GM18951 (cell line): Measurements from ENCODE around the gene SHISA3.

ENCODE experiments used
- POLR2A ChIP-seq: IDR thresholded peaks from 4 replicates; pipeline ENCODE4 v1.6.1; 2011; ENCODE audit warnings: mild to moderate bottlenecking; ENCODE audit not compliant: insufficient read length, insufficient read depth; ENCODE audit errors: extremely low read depth
- in situ Hi-C: fragments of 300-500 bp; cut with MboI; formaldehyde crosslinking; loops from one replicate; pipeline ENCODE4 v1.12.0; 2022; ENCODE audit warnings: low sequenced_read_pairs, mixed read lengths, inconsistent platforms; ENCODE audit not compliant: unreplicated experiment

SHISA3 gene

DNA sequence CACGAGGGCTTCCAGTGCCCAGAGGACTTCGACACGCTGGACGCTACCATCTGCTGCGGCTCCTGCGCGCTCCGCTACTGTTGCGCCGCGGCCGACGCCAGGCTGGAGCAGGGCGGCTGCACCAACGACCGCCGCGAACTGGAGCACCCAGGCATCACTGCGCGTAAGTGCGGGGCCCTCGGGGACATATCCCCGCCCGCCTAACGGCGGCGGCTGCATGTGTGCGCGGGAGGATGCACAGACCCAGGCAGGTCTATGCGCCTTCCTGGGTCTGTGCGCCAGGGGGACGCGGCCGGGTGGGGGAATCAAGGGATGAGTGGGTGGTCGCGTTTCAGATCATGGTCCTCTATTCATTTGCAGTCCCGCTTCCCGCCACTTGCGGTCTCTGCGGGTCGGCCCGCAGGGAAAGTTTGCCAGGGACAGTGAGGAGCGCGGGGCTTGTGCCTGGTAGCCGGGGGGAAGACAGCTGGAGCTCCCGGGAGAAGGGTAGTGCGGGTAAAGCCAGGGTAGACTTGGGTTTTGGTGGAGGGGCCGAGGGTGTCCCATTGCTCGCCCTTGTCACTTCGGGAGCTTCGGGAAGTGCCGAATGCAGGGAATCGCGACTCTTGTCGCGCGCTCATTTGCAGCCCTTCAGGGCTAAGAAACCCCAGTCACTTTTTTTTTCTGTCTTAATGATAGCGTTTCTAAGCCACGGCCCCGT lies 1.0 kb downstream of the SHISA3 start:
- TF ChIP-seq POLR2A, result no peak

DNA sequence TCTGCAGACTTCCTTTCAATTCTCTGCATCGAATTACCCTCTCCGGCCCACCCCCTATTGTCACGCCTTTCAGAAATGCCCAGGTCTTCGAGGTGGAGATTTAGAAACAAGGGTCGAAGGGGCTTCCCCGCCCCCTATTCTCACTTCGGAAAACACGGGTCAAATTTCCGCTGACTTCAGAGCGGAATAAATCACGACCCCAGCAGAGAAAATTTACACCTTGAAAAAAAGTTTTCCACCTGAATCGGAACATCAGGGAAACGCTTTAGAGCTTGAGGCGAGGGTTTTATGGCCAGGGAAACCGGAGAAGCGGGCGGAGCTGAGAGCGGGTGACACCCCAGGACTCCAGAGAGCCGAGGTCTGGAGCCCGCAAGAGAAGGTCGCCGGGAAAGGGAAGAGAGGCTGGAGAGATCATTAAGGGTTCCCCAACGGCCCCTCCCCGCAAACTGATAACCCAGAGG lies 1.6 kb downstream of the SHISA3 start:
- TF ChIP-seq POLR2A, result no peak
- in situ Hi-C loops, result loop anchor here (25.0 kb wide), 1 partner anchor 463 kb away; no protein-coding TSS in a partner anchor

More for the DNA sequence above, 1.0 kb downstream of the SHISA3 start:
- in situ Hi-C loops, result loop anchor here (25.0 kb wide), 1 partner anchor 464 kb away; no protein-coding TSS in a partner anchor

DNA sequence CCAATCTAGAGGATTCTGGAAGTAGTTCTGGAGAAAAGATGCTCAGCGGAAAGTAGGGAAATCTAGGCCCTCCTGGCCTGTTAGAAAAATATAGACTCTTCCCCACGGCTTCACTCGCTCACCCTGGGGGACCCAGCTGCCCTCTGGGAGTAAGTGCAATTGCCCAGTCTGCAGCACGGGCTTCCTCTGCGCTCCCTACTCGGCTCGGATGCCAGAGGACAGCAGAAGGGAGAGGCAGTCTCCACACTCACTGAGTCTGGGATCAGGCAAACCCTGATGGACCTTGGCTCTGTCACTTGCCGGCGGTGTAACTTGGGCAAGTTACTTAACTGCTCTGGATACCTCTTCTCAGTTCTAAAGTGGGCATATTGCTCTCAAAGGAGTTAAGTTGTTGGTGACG lies 2.1 kb downstream of the SHISA3 start:
- no peak for TF ChIP-seq POLR2A
- in situ Hi-C loops, result loop anchor here (25.0 kb wide), 1 partner anchor 463 kb away; no protein-coding TSS in a partner anchor

DNA sequence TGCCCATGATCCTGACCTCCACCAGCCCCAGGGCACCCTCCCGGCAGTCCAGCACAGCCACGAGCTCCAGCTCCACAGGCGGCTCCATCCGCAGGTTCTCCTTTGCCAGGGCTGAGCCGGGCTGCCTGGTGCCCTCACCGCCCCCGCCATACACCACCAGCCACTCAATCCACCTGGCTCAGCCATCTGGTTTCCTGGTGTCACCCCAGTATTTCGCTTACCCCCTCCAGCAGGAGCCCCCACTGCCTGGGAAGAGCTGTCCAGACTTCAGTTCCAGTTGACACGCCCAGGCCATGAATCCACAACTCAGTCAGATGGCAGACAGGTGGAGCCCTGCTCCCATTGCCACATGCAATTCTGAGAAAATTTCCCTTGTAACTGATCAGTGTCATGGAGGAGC lies 3.9 kb downstream of the SHISA3 start:
- in situ Hi-C loops, result no loop called here
- no peak for TF ChIP-seq POLR2A

DNA sequence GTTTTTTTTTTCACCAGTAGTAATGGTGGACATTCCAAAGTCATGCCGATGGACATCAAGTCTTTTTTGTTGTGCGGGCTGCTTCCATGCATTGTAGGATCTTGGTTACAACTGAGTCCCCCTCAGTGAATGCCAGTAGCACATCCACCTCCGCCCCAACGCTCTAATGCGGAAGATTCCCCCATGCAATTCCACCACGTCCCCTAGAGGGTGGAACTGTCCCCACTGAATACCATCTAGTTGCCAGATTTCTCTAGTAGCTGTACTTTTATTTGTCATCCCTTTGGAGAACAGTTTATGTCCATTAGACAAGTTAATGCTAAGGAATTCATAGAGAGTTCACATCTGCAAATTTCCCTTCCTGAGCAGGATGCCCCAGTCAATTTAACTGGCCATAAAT lies 6.7 kb downstream of the SHISA3 start:
- TF ChIP-seq POLR2A, result no peak
- in situ Hi-C loops, result no loop called here

DNA sequence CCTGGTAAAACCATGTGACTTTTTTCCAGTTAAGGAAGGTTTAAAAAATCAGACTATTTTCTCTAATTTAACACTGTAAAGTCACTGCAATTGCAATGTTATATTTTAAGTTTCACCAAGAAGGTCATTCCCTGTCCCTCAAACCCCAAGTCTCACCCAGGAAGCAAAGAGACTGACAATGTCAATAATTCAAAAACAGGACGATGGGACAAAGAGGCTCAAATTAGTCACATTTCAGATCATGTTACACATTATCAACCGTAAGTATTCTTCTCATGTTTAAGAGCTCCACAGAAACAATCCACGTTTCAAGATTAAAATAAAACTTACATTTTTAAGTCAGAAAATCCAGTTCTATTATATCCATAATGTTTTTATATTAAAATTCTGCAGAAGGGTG lies 13.2 kb downstream of the SHISA3 start:
- TF ChIP-seq POLR2A, result no peak
- in situ Hi-C loops, result no loop called here

DNA sequence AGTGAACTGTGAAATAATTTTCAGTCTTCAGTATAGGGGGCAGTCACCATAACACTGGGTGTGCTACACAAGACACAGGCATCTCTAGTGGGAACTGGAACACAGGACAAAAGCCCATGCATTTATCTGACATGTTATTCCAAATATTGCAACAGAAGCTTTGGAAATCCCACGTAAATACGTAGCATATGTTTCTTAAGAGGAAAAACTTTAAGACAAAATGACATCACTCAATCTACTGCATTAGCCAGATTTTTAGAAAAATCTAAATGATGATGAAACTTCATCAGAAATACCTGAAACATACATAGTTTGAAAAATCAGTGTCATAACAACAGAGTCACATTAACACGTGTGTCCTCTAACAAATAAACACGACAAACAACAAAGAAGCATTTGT lies 14.5 kb downstream of the SHISA3 start:
- in situ Hi-C loops, result no loop called here
- TF ChIP-seq POLR2A, result no peak

DNA sequence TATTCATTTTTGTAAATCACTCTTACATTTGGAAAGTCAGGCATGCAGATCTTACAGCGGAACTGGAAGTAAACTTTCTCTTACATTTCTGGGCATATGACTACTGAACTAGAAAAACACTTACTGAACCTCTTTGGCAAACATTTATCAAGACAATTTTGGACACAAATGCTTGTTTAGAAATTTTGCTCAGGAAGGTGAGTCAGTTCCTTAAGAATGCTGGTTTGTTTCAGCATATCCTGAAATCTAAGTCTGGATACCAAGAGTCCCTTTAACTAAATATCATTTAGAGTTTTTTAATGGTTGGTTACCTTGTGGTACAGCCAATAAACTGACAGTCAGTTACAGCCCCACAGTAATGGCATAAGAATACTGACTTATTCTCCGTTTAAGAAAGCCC lies 15.0 kb downstream of the SHISA3 start:
- no peak for TF ChIP-seq POLR2A
- in situ Hi-C loops, result no loop called here

DNA sequence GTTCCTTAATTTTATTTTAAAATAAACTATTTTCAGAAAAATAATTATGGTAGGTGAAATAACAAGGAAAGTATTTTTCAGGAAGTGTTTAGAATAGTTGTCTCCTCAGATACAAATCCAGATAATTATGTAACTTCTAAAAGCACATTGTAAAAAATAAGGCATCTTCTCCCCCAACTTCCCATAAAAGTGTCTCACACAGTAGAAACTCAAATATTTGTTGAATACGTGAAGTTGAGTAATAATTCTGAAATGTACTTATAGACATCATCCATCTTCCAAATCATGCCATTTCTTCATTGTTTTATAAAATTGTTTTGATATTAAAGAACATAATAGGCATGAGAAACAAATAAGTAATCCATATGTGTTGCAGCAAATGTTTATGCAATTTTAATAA lies 18.0 kb downstream of the SHISA3 start:
- in situ Hi-C loops, result no loop called here
- TF ChIP-seq POLR2A, result no peak

DNA sequence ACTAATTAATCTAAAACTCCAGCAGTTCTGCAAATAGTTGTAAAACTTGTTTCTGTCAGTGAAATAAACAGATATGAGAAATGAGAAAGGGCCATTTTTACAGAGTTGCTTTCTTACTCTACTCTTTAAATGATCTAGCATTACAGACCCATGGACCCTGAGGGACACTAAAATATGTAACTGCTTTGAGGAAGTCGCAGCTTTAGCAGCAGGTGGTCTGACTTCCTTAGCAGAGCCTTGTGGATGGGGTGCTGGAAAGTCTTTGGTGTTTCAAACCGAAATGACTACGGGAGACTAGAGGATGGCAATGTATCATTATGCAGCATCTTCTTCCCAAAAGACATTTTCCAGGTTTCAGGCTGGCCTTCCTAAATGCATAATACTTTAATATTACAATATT lies 18.7 kb downstream of the SHISA3 start:
- no peak for TF ChIP-seq POLR2A
- in situ Hi-C loops, result no loop called here

DNA sequence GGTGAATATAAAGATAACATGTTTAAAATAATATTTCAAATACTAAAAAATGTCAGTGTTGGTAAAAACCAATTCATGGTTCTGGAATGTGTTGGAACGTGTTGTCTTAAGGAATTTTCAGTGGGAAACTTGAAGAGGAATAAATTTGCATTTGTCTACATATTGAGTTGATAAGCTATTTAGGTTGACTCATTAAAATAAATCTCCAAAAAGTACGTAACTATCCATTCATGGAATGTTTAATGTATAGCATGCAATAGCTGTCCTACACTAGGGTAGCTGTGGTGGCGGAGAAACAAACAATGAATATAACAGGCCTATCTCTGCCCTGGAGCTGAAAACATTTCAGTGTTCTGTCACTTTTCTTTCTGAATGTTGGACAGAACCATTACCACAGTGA lies 20.3 kb downstream of the SHISA3 start:
- in situ Hi-C loops, result no loop called here
- TF ChIP-seq POLR2A, result no peak

DNA sequence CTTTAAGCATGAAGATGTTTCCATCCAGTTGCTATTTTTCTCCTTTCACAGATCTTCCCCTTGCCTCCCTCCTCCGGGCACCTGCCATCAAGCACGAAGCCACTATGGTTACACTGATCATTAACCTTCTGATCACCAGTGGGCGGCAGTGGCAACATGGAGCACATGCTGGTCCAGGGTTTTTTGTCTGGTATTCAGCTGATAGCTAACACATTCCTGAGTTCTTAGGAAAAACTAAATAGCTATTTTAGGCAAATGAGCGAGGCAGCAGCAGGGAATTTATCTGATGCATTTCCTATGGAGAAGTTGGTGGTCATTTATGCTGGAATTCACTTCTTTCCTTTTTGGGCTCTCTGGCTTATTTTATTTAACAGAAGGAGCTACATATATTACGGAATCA lies 22.9 kb downstream of the SHISA3 start:
- no peak for TF ChIP-seq POLR2A
- in situ Hi-C loops, result no loop called here

DNA sequence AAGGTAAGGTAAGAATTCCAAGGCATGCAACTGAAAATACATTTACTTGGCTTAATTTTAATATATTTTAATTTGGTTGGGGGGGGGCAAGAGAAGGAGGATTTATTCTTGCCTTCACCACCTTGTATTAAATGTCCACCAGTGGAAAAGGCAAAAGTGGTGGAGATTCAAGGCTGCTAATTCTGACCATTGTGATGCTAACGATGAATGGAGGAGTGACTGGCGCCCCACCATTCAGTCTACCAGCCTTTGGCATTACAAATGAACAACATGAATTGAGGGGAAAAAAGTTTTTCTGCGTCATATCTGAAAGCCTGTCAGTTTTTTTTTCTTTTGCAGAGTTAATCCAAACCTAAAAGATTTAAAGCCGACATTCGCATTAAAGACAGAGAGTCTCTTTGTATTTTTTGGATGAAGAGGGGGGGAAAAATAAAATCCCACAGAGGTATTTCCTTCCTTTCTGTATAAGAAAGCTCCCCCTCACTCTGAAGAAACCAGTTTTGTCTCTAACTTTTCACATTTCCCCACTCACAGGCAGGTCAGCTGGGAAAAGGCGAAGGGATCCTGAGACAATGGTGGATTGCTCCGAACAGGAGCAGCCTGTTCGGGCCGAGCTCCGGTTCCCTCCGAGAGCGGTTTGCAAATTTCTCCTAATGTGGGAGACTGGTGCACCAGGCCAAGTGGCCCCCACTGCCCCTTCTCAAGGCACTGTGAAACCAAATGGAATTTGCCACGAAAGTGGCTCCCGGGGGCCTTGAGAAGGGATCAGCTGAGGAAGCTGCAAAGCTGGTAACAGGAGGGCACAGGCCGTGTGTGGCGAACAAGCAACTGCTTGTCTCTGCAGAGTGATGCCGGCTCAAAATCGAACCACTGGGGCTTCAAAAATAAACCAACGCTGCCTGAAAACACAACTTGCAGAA lies 28.1 kb downstream of the SHISA3 start:
- in situ Hi-C loops, result no loop called here
- TF ChIP-seq POLR2A, result no peak

DNA sequence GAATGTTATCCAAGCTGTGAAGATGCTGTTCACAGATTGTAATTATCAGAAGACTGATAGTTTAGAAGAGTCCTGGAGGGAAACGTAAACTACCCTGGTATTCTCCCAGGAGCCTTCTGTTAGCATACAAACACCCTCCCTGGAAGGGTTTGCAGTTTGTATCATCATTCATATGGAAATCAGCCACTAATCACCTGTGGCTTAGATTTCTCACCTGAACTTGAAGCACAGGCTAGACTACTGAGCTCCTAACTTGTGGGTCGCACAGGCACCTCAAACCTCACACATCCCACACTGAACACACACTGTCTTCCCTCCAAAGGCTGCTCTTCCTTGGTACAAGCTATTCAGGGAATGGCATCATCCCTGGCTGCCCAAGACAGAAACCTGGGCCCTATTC lies 30.7 kb downstream of the SHISA3 start:
- in situ Hi-C loops, result no loop called here

DNA sequence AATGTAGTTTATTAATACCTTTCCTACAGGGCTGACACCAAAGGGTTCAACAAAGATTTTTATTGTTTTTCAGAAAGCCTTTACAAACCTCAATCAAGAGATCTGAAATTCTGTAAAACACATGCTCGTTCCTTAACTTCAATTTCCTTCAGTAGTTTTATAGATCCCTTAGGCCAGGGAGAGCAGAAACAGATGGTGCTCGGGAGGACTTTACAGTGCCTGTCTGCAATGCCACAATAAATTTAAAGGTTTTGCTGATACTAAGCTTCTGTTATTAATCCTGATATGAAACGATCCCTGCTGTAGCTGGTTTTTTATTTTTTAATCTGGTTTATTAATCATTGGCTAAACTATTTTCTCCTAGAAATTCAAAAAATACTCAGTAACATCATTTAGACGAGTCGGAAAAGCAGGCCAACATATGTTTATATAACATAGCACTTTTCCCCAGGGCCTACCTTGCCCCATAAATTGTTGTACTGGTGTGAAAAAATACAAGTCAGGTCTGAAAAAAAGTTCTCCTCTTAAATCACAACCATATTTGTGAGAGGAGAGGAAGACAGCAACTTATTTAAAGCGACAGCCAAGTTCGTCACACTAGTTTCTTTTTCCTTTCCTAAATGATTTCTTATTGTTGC lies 39.8 kb downstream of the SHISA3 start:
- in situ Hi-C loops, result no loop called here
- no peak for TF ChIP-seq POLR2A

More for the DNA sequence above, 30.7 kb downstream of the SHISA3 start:
- no peak for TF ChIP-seq POLR2A
